GM18907 (cell line): ENCODE data around the gene SFXN3.

Source experiments
- ATAC-seq: cut with Tn5 transposase; IDR thresholded peaks from one replicate; pipeline ENCODE4 v1.9.1; 2021; ENCODE audit warnings: mild to moderate bottlenecking, moderate library complexity; ENCODE audit not compliant: unreplicated experiment

The SFXN3 gene

DNA sequence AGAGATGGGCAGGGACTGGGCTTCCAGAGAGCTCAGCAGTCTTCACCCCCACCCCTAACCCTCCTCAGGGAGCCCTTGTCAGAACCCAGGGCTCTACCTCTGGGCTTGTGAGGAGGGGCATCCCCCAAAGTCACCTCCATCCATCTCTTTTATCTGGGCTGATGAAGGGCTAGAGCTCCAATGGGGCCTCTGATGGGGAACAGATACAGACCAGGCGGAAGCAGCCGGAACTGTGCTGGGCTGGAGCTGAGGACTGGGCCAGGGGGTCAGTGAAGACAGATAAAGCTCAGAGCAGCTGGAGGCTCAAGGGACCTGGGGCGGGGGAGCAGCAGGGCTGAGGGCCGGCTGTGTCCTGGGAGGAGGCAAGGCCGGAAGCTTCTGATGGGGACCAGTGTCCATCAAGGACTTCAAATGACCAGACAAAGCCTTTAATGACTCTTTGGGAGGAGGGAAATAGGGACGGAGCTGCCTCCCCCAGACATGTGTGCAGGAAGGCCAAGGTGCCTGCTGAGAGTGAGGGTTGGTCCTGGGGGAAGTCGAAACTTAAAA is 40.9 kb downstream of the SFXN3 start:
- ATAC-seq, result no peak

DNA sequence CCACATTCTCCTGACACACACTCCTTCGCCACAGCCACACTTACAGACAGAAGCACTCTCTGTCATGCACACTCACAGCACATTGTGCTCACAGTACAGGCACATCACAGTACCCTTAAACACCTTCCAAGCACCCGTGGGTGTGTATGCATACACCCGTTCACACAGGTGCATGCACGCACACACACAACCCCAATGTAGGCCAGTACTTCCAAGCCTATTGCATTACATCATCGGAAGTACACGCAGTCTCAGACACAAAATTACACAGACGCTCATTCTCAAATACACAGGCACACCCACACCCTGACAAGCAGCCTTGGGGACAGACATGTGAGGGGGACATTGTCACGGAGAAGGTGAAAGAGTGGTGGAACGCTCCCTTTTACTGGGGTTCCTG is 41.9 kb downstream of the SFXN3 start:
- ATAC-seq, result no peak

DNA sequence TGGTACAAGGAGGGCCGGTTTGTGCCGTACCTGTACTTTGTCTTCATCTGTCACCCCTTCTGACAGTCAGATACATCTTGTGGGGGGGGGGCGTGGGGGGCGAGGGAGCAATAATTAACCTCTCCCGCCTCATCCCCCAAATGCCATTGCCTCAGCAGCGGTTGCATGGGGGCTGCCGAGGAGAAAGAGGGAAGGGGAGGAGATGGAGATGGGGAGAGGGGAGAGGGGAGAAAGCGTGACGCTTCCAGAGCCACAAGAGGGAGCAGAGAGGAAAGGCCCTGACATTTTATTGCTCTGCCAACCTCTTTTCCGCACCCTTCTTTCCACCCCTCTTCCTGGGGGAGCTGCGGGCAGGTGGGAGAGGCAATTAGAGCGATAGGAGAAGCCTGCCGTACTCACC is 42.6 kb downstream of the SFXN3 start:
- no peak for ATAC-seq

DNA sequence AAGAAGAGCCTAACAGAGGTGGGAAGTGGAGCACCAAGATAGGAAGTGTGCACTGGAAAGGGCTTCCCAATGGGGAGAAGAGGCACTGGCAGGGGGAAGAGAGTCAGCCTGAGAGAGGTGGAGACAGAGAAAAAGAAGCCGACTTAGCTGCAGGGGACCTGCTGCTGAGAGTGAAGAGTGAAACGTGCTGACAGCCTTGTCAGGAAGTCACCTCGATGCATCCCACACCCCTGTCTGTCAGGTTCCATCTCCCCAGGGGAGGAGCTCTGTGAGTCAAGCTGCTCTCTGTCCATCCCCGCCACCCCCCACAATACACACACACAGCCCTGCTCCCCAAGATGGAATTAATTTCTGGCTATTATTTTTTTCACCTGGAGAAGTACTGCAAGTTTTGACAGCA is 44.7 kb downstream of the SFXN3 start:
- no peak for ATAC-seq

DNA sequence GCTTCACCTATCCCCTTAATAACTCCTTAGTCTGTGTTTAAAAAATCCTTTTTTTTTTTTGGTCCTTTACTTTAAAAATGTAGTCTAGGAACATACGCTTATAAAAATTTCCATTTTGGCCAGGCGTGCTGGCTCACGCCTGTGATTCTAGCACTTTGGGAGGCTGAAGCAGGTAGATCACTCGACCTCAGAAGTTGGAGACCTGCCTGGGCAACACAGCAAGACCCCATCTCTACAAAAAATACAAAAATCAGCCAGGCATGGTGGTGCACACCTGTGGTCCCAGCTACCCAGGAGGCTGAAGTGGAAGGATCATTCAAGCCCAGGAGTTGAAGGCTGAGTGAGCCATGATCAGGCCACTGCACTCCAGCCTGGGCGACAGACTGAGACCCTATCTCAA is 45.6 kb downstream of the SFXN3 start:
- ATAC-seq, result no peak

DNA sequence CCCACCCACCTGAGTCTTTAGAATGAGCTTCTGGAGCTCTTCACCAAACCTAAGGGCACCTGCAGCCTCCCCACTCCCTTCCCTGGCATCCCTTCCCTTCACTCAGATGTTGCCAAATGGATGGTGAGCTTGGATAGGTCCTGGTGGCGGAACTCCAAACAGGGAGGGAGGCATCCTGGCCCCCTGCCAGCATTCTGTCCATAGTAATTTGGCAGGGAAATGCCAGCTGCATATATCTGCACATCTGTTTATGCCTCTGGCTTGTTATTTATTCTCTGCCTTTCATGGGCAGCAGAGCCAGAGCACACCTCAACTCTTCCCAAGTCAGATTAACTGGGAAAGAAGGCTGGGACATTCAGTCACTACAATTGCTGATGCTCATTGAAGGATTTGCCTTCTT is 48.8 kb downstream of the SFXN3 start:
- no peak for ATAC-seq

DNA sequence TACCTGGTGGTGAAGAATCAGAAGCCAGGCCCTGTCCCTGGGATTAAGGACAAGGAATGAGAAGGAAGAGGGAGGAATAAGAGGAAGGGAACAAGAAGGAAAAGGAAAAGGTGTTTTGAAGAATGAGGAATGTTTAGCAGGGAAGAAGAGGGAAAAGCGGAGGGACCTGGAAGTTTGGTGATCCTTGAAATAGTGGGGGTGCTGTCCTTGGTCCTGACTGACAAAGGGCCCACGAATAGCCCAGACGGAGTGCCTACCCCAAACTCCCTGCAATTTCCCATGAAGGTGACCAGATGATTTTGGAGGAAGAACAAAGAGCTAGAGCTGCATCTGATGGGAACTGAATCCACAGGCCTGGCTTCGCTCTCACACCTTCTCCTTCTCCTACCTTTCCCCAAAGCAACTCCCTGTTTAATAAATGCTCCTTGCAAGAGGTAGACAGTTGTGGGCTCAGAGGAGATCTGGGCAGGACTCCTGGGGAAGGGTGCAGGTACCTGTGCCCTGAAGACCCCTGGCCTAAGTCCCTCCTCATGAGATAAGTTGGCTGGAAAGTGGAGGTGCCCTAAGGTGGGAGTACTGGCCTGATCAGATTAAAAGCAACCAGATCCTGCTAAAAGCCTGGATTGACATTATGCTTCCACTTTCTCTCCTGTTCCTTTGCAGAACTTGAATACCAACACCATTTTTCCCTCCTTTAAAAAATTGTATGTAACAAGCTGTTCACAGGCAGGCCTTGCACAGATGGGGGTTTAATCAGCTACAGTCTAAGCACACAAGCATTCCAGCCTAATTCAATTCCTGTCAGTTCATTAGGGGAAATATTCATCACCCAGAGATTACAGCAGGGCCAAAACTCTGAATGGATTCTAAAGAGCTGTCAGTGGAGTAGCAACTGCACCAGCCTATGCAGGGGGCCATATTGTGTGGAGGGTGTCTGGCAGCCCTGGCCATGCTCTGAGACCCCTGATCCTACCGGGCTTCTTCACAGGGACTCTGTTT is 50.2 kb downstream of the SFXN3 start:
- ATAC-seq, result no peak

DNA sequence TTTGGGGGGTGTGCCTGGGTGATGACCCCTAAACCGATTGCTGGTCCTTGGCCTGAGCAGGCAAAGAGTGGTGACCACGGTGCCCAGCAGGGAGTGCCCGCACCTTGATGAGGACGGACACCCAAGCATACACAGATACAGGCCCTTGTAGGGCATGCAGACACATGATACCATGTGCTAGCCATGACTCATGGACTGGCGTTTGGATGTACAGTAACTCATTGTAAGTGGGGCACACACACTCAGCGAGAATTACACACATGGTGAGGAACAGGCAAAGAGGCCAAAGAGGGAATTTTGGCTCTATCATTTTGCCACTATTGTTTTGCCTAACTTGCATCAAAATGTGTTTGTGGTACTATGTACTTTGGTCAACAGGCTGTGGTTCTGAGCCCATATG is 54.8 kb downstream of the SFXN3 start:
- ATAC-seq, result no peak

DNA sequence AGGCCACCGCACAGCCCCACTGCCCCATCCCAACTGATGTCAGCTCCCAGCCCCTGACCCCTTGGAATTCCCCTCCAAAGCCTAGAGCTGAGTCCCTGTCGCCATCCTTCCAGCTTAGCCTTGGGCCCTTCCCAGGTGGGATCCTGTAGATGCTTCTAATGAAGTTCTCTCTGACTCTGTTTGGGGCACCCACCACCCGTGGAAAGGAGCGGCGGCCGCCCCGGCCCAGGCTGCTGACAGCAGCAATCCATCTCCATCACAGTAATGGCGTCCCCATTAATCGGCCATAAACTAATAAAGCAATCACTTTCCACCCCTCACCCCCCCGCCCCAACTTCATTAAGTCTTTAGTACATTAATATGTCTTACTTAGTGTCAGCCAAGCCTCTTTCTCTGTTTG is 56.3 kb downstream of the SFXN3 start:
- no peak for ATAC-seq

DNA sequence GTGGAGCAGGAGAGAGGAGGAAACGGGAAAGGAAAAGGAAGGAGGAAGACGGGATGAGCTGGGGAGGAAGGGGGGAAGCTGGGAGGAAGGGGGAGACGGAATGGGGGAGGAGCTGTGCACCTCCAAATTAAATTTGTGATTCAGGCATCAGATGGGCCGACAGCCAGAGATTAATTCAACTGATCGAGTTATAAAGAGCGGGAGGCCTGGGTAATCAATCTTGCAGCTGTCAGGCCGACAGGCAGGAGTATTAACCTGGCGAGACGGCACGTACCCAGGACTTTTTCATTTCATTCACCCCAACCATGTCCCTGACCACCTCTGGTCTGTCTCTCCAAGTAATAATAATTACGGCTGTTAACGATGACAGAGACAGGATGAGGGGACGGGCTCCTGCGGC is 56.9 kb downstream of the SFXN3 start:
- ATAC-seq, result no peak

DNA sequence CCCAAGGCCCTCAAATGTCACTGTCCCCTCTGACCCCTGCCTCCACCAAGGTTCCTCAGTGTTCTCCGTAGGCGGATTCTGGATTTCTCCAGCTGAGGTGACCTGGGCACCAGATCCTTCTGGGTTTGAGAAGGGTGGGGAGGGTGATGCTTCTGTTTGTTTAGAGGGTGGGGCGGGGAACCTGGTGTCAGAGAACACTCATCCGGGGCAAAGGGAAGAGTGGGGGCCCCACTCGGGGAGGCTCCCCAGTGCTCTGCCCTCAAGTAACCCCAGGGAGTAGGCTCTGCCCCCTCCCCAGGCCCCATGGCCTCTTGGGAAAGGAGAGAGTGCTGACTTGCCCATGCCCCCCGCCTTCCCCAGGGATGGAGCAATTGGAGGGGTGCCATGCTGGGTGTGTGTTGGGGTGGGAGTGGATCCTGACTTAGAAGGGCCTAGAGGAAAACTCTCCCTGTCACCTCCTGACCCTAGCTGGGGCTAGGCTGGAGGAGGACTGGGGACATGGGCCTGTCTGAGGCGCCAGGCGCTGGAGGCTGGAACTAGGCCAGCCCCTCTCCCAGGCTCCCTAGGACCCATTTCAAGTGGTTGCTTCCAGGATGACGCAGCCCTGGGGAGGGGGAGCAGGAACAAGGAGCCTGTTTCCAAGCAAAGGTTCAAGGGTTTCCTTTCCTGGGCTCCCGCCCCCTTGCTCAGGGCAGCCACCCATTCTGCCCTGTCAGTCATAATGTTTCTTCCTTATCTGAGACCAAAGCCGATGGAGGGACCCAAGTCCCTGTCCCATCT is 58.7 kb downstream of the SFXN3 start:
- no peak for ATAC-seq

DNA sequence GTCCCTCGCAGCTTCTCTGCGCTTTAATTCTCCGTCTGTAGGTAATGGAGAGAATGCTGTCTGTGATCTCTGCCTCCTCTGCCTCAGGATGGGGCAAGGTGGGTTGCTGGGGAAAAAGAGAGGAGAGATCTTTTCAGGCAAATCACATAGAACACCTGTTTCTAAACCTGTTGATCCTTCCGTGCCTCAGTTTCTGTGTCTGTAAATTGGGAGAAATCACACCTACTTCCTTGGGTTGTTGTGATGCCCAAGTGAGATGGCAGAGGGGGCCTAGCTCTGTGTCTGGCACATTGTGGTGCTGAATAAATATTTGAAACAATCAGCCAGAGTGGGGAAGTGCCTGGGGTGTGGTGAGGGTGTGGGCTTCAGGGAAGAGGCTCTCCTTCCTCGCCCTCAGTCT is 59.6 kb downstream of the SFXN3 start:
- ATAC-seq, result no peak
